Thyroid gland (tissue), 4 donors: ENCODE results near the gene IFT25. TPM values are rescaled to one million over a fixed set of nuclear protein-coding genes. Genes with fewer than 3 reads are reported as not detected.
"Not testable (repeated sequence)": the region's sequence is repeated elsewhere in the genome, so short reads cannot be mapped to it uniquely, and the experiment has no call there.

Source experiments
- DNase-seq, 2 donors: peaks; one replicate each; pipeline ENCODE4 v3.0.0-alpha.2; 2019
- H3K27ac ChIP-seq, 3 donors: fragments of 200-600 bp; sonication (generic); 1 replicate in 2 of 3; 2 replicates in 1 of 3; pipeline ENCODE4 v1.5.1; 2016 to 2019; ENCODE audit warnings: mild to moderate bottlenecking in 1 of 3, moderate library complexity in 1 of 3
- H3K27me3 ChIP-seq: fragments of 200-600 bp; sonication (generic); one replicate; pipeline ENCODE4 v1.5.1; 2019
- H3K36me3 ChIP-seq, 2 donors: fragments of 200-600 bp; sonication (generic); one replicate each; pipeline ENCODE4 v1.5.1; 2016 to 2019
- H3K4me1 ChIP-seq, 2 donors: fragments of 200-600 bp; sonication (generic); one replicate each; pipeline ENCODE4 v1.5.1; 2017 to 2019
- H3K4me3 ChIP-seq, 3 donors: fragments of 200-600 bp; sonication (generic); replicated peaks in 1 of 3; 1 replicate in 2 of 3; 2 replicates in 1 of 3; pipeline ENCODE4 v1.5.1; 2016; ENCODE audit warnings: mild to moderate bottlenecking in 1 of 3
- H3K9me3 ChIP-seq: fragments of 200-600 bp; sonication (generic); one replicate; pipeline ENCODE4 v1.5.1; 2017
- POLR2A ChIP-seq, 2 donors: fragments of 450-650 bp; IDR thresholded peaks; one replicate each; pipeline ENCODE4 v1.6.1; 2017; ENCODE audit warnings: antibody characterized with exemption in 2 of 2, mild to moderate bottlenecking in 2 of 2, moderate library complexity in 1 of 2
- WGBS, 2 donors: methylation state at CpG; one replicate each; pipeline ENCODE4 v1.1.5; 2017; 5-methylcytosine and 5-hydroxymethylcytosine counted together
- intact Hi-C: fragments of 100-400 bp; cut with DNase I; formaldehyde crosslinking; loops from one replicate; pipeline ENCODE4 v1.15.1; 2023
- total RNA-seq, 4 donors: library from RNA; depleted of rRNA; stranded (reverse); fragments of >200 nt; gene quantifications; one replicate each; pipeline ENCODE4 v1.2.3, GENCODE V29; 2016
- TF ChIP-seq, protein P1 (sequence below), 6 experiments: fragments of 200-600 bp in 3 of 6; fragments of 450-650 bp in 3 of 6; sonication (generic) in 3 of 6; IDR thresholded peaks; one replicate each; pipeline ENCODE4 v1.5.1; 2016 to 2019; ENCODE audit warnings: antibody characterized with exemption in 6 of 6, mild to moderate bottlenecking in 2 of 6, inconsistent platforms in 1 of 6, moderate library complexity in 1 of 6

Gene IFT25
- total RNA-seq: 100 to 1,000 TPM in 1 of 4 donors, 10 to 100 TPM in 3; 42.4 to 116 (median 77.7) TPM

DNA sequence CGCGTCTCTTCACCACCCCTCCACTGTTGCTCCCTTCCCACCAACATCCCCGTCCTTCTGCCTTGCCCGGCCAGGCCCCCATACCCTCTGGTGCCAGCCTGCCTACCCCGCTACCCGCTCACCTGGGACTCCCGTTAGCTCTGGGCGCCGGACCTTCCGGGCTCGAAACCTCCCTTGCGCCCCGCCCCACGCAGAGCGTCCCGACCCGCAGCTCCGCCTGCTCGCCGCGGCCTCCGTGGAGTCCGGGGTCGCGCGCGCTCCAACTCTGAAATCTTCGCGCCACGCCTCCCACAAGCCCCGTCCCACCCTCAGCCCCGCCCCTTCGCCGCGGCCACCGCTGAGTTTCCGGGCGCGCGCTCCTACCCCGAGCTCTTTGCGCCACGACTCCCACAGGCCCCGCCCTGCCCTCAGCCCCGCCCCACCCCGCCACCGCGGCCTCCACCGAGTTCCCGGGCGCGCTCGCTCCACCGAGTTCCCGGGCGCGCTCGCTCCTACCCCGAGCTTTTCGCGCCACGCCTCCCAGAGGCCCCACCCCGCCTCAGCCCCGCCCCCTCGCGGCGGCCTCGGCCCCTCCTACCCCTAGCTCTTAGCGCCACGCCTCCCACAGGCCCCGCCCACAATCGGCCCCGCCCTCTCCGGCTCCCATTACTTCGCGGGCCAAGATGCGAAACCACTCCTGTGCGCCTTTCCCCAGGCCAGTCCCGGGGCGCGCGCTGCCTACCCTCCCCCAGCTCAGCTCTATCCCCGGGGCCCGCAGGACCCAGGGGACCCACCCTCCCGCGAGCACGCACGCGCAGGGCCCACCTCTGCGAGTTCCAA is at the start of gene IFT25:
IFT25 (minus strand) TSS at position 267 of the 819 bp plus-strand sequence. CDS start 5,617 bp downstream, outside the sequence.
- Histone ChIP-seq H3K27ac (peak within 1 kb of the TSS; percentile 68 to 87 (median 85)), H3K4me1 (peaks cover 22 to 45% of the 10 kb centered on the region in 2 donors), H3K27me3 (no peaks in the 10 kb centered on the region), H3K36me3 (no peaks in the 10 kb centered on the region), H3K4me3 (peak within 1 kb of the TSS; percentile 61 to 87 (median 76)), H3K9me3 (no peaks in the 10 kb centered on the region)
- peak; percentile 97 for DNase-seq
- WGBS, 2 donors: 0 to 1% methylated on average over 10 to 33 of the region's 90 CpGs
- peak in 1 of 2 donors; percentile 84 for TF ChIP-seq POLR2A (IDR thresholded peaks at IDR 0.05)
- TF ChIP-seq, protein P1, sequence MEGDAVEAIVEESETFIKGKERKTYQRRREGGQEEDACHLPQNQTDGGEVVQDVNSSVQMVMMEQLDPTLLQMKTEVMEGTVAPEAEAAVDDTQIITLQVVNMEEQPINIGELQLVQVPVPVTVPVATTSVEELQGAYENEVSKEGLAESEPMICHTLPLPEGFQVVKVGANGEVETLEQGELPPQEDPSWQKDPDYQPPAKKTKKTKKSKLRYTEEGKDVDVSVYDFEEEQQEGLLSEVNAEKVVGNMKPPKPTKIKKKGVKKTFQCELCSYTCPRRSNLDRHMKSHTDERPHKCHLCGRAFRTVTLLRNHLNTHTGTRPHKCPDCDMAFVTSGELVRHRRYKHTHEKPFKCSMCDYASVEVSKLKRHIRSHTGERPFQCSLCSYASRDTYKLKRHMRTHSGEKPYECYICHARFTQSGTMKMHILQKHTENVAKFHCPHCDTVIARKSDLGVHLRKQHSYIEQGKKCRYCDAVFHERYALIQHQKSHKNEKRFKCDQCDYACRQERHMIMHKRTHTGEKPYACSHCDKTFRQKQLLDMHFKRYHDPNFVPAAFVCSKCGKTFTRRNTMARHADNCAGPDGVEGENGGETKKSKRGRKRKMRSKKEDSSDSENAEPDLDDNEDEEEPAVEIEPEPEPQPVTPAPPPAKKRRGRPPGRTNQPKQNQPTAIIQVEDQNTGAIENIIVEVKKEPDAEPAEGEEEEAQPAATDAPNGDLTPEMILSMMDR (IDR thresholded peaks at IDR 0.05): no peak
- intact Hi-C loops: loop anchor here (2.0 to 5.0 kb wide), 2 partner anchors 57 to 107 kb away; partner anchors contain the start of genes TCEANC2, TMEM59 and YIPF1

DNA sequence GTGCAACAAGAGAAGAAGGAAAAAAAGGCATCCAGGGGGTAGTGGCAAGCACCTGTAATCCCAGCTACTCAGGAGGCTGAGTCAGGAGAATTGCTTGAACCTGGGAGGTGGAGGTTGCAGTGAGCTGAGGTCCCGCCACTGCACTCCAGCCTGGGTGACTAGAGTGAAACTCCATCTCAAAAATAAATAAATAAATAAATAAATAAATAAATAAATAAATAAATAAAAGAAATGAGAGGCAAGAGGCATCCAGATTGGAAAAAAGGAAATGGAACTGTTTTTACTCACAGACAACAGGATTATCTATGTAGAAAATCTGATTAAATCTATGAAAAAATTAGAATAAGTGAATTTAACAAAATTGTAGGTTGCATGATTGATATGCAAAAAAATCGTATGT is 49.0 kb upstream of the IFT25 start:
- H3K4me1 ChIP-seq, H3K36me3 ChIP-seq, H3K4me3 ChIP-seq, H3K9me3 ChIP-seq, H3K27ac ChIP-seq, H3K27me3 ChIP-seq, DNase-seq, intact Hi-C loops: not testable (repeated sequence)
- 90 to 91% methylated on average over 2 of the region's 2 CpGs for WGBS, 2 donors

GRCh38 chr1:53992085-53992874 is 46.8 kb upstream of the IFT25 start:
- no peaks in the 10 kb centered on the region for H3K36me3 ChIP-seq
- intact Hi-C loops: no loop called here
- no peak overlapping the region for H3K4me3 ChIP-seq
- H3K9me3 ChIP-seq: no peaks in the 10 kb centered on the region
- H3K4me1 ChIP-seq: no peaks in the 10 kb centered on the region
- DNase-seq: no peak
- no peaks in the 10 kb centered on the region for H3K27me3 ChIP-seq
- no peak for TF ChIP-seq POLR2A (IDR thresholded peaks at IDR 0.05)
- TF ChIP-seq, protein P1 (IDR thresholded peaks at IDR 0.05): no peak
- 67 to 72% methylated on average over 2 of the region's 4 CpGs for WGBS, 2 donors
- H3K27ac ChIP-seq: no peak overlapping the region

DNA sequence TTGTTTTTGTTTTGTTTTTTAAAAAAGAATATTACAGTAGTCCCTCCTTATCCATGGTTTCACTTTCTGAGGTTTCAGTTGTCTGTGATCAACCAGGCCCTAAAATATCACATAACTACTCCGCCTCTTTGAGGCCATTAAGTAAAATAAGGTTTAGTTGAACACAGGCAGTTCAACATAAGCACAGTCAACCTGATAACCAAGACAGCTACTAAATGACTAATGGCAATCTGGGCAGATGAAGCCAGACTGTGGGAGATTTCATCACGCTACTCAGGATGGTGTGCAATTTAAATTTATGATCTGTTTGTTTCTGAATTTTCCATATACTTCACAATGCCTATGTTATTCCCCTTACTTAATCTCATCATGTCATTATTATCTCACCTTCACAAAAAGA is 42.4 kb upstream of the IFT25 start:
- WGBS, 2 donors: 86 to 98% methylated on average over 2 of the region's 2 CpGs
- no peak overlapping the region for H3K4me3 ChIP-seq
- intact Hi-C loops: no loop called here
- H3K36me3 ChIP-seq: no peaks in the 10 kb centered on the region
- no peak overlapping the region for H3K27ac ChIP-seq
- TF ChIP-seq POLR2A (IDR thresholded peaks at IDR 0.05): no peak
- TF ChIP-seq, protein P1 (IDR thresholded peaks at IDR 0.05): no peak
- DNase-seq: no peak
- no peaks in the 10 kb centered on the region for H3K4me1 ChIP-seq
- H3K9me3 ChIP-seq: no peaks in the 10 kb centered on the region
- no peaks in the 10 kb centered on the region for H3K27me3 ChIP-seq

- no peak overlapping the region for H3K27ac ChIP-seq
- no peaks in the 10 kb centered on the region for H3K36me3 ChIP-seq
- TF ChIP-seq, protein P1 (IDR thresholded peaks at IDR 0.05): no peak
- TF ChIP-seq POLR2A (IDR thresholded peaks at IDR 0.05): no peak
- H3K27me3 ChIP-seq: no peaks in the 10 kb centered on the region
- no peak overlapping the region for H3K4me3 ChIP-seq
- H3K4me1 ChIP-seq: peaks cover 0 to 3% of the 10 kb centered on the region in 2 donors
- intact Hi-C loops: no loop called here
- WGBS, 2 donors: 89 to 91% methylated on average over 3 of the region's 3 CpGs
- H3K9me3 ChIP-seq: no peaks in the 10 kb centered on the region
- DNase-seq: no peak
These were observed 41.0 kb upstream of the IFT25 start for GRCh38 chr1:53986458-53986857.
